Astrocyte of the spinal cord (primary cell): ENCODE data around the gene MMAB.

Experiments
- DNase-seq: peaks from one replicate; pipeline ENCODE4 v3.0.0; 2011; ENCODE audit warnings: low read depth, low spot score
- H3K4me3 ChIP-seq: 2 replicates; pipeline ENCODE4 v1.5.1; 2011; ENCODE audit warnings: low read depth, mild to moderate bottlenecking, low read length, moderate library complexity
- in situ Hi-C: cut with HindIII; loops from 2 replicates; pipeline ENCODE4 v1.10.0; 2017; ENCODE audit warnings: low sequenced_read_pairs
- TF ChIP-seq, protein P1 (sequence below): IDR thresholded peaks from 2 replicates; pipeline ENCODE4 v1.5.1; 2012; ENCODE audit warnings: low read depth, mild to moderate bottlenecking, low read length, inconsistent platforms

Gene MMAB

DNA sequence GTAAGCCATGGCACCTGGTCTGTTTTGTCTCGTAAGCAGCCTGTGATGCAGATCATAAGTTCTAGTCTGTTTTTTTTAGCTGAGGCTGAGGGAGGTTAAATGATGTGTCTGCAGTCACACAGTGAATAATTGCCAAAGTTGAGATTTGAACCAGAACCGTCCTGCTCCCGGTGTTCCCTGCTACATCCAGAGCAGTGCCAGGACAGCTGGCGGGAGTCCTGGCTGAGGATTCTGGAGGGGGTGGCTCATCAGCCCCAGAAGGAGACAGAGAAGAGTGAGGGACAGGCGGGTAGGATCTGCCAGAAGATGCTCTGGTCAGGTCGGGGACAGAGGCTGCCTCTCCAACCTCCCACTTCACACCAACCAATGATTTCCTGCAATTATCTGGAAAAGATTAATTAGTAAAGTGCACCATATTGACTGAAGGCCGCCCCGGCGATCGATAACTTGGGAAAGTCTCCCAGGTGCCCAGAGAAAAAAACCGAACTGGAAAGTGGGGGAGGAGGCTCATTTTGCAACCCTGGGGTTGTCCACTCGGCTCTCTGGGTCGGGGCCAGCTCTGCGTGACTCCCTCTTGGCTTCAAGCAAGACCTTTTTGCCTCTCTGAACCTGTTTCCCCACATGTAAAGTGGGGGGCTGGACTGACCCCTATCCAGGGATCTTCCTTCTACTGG lies 42.4 kb upstream of the MMAB start:
- no peak for DNase-seq
- H3K4me3 ChIP-seq: no peak overlapping the region
- in situ Hi-C loops: no loop called here
- TF ChIP-seq, protein P1, sequence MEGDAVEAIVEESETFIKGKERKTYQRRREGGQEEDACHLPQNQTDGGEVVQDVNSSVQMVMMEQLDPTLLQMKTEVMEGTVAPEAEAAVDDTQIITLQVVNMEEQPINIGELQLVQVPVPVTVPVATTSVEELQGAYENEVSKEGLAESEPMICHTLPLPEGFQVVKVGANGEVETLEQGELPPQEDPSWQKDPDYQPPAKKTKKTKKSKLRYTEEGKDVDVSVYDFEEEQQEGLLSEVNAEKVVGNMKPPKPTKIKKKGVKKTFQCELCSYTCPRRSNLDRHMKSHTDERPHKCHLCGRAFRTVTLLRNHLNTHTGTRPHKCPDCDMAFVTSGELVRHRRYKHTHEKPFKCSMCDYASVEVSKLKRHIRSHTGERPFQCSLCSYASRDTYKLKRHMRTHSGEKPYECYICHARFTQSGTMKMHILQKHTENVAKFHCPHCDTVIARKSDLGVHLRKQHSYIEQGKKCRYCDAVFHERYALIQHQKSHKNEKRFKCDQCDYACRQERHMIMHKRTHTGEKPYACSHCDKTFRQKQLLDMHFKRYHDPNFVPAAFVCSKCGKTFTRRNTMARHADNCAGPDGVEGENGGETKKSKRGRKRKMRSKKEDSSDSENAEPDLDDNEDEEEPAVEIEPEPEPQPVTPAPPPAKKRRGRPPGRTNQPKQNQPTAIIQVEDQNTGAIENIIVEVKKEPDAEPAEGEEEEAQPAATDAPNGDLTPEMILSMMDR: no peak

DNA sequence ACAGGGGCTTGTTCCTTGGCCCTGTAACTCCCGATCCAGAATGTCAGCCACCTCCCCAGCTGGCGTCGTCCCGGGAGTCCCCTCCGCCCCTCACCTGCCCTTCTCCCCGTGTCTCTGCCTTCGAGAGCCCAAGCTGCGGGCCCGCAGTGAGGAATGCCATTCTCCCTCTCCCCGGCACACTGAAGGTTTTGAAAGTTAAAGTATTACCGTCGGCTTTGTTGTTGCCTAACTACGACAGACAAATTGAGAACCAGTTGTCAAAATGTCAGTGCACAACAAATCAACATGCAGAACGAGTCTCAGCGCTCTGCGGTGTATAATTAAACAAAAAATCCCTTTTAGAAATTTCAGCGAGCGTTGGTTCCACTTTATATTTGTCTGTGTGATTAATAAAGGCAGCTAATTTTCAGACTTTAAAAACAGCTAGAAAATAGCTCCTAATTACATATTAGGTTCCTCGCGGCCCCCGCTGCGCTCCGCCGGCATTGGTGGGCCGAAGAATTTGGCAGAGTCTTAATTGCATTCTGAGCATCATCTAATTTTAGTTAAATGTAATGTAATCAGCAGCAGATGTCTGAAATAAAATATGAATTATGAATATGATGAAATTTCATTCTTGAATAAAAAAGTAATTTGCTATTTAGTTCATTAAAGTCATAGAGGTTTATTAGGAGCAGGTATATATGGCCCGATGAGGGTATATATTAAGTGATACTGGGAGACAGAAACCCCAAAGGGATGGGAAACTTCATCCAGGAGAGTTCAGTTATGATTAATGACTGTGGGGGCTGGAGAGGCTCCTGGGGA lies 40.5 kb upstream of the MMAB start:
- H3K4me3 ChIP-seq: no peak overlapping the region
- TF ChIP-seq, protein P1: no peak
- no peak for DNase-seq
- in situ Hi-C loops: no loop called here

DNA sequence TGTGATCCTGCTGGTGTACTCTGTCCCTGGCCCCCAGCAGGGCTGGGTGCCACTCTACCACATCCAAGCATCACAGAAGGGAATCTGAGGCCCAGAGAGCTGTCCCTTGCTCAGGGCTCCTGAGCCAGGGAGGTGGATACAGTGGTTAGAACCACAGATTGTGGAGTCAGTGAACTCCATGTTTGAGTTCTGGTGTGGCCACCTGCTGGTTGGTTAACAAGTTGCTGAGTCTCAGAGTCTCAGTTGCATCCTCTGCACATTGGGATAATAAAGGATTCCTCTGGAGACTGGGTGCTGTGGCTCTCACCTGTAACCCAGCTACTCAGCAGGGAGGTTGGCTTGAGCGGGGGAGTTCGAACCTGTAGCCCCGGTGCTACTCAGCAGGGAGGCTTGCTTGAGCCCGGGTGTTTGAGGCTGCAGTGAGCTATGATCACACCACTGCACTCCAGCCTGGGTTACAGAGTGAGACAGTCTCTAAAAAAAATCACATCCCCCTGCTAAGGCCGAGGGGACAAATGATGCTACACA lies 39.7 kb upstream of the MMAB start:
- in situ Hi-C loops: no loop called here
- peak; percentile 5 for DNase-seq
- H3K4me3 ChIP-seq: no peak overlapping the region
- TF ChIP-seq, protein P1: peak; percentile 44

DNA sequence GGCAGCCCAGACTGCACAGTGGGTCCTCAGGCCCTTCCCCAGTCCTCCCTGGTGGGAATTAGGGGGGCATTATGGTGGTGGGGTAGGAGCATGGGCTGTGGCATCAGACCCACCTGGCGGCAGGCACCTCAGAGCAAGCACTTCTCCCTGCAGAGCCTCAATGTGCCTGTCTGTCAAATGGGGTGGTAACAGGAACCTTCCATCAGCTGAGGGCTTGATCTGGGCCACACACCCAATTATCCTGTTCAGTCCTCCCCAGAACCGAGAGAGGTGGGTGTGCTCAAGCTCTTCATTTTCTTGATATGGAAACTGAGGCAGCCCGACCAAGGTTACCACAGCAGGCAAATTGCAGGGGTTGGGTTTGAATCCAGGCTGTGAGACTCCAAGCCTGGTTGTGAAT lies 38.7 kb upstream of the MMAB start:
- H3K4me3 ChIP-seq: no peak overlapping the region
- TF ChIP-seq, protein P1: no peak
- in situ Hi-C loops: no loop called here
- no peak for DNase-seq

DNA sequence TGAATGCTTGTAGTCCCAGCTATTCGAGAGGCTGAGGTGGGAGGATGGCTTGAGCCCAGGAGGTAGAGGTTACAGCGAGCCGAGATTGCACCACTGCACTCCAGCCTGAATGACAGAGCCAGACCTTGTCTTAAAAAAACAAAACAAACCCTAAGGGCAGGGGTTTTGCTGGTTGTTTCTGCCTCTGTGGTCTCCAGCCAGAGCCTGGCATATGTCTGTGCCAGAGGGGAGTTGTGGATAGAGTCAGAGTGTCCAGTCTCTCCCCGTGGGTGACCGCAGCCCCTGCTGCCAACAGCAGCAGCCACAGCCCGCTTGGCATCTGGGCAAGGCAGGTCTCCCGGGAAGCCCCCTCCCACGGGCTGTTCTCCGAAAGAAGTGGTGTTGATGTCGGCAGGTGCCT lies 37.9 kb upstream of the MMAB start:
- TF ChIP-seq, protein P1: no peak
- in situ Hi-C loops: no loop called here

DNA sequence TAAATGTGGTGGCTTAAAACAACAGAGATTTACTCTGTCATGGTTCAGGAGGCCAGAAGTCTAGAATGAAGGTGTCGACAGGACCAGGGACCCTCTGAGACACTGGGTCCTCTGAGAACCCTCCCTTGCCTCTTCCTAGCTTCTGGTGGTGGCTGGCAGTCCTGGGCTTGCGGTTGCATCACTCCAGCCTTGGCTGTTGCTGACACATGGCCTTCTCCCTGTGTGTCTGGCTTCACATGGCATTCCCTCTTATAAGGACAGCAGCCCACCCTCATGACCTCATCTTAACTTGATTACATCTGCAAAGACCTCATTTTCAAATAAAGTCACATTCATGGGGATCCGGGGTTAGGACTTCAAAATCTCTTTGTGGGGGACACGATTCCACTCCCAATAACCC lies 37.2 kb upstream of the MMAB start:
- TF ChIP-seq, protein P1: no peak
- DNase-seq: no peak
- in situ Hi-C loops: no loop called here
- H3K4me3 ChIP-seq: no peak overlapping the region

More for the DNA sequence above, 37.9 kb upstream of the MMAB start:
- DNase-seq: no peak
- H3K4me3 ChIP-seq: no peak overlapping the region
